Vagina (tissue), 2 donors: Measurements from ENCODE around the gene BARD1. TPM values are rescaled to one million over a fixed set of nuclear protein-coding genes. Genes with fewer than 3 reads are reported as not detected.

ENCODE experiments used
- DNase-seq, 2 donors: peaks; one replicate each; pipeline ENCODE4 v3.0.0-alpha.2; 2017; ENCODE audit errors: extremely low spot score in 2 of 2
- H3K27ac ChIP-seq: fragments of 200-600 bp; sonication (generic); one replicate; pipeline ENCODE4 v1.5.1; 2019
- H3K27me3 ChIP-seq: fragments of 200-600 bp; sonication (generic); one replicate; pipeline ENCODE4 v1.5.1; 2019
- H3K36me3 ChIP-seq, 2 donors: fragments of 200-600 bp; sonication (generic); one replicate each; pipeline ENCODE4 v1.5.1; 2017 to 2019
- H3K4me1 ChIP-seq: fragments of 200-600 bp; sonication (generic); one replicate; pipeline ENCODE4 v1.5.1; 2019
- H3K4me3 ChIP-seq, 2 donors: fragments of 200-600 bp; sonication (generic); 1 replicate in 1 of 2; 2 replicates in 1 of 2; pipeline ENCODE4 v1.5.1; 2016 to 2019
- H3K9me3 ChIP-seq: fragments of 200-600 bp; sonication (generic); one replicate; pipeline ENCODE4 v1.5.1; 2019
- CTCF ChIP-seq, 3 experiments: fragments of 450-650 bp in 2 of 3; fragments of 200-600 bp in 1 of 3; sonication (generic) in 1 of 3; IDR thresholded peaks; one replicate each; pipeline ENCODE4 v1.5.1; 2017 to 2019; ENCODE audit warnings: antibody characterized with exemption in 3 of 3, mild to moderate bottlenecking in 2 of 3, moderate library complexity in 2 of 3
- POLR2A ChIP-seq, 2 donors: fragments of 450-650 bp; IDR thresholded peaks; one replicate each; pipeline ENCODE4 v1.6.1; 2017; ENCODE audit warnings: antibody characterized with exemption in 2 of 2, mild to moderate bottlenecking in 2 of 2, moderate library complexity in 2 of 2
- POLR2AphosphoS5 ChIP-seq, 2 donors: sonication (generic); formaldehyde crosslinking; IDR thresholded peaks; one replicate each; pipeline ENCODE4 v1.9.0; 2017; ENCODE audit warnings: antibody characterized with exemption in 2 of 2, mild to moderate bottlenecking in 2 of 2, low read depth in 1 of 2; ENCODE audit not compliant: insufficient read depth in 1 of 2
- intact Hi-C: fragments of 100-400 bp; cut with DNase I; formaldehyde crosslinking; loops from one replicate; pipeline ENCODE4 v1.15.1; 2023
- small RNA-seq: library from RNA; depleted of rRNA; stranded (forward); fragments of <200 nt; gene quantifications from one replicate; pipeline ENCODE3, GENCODE V24; 2016
- total RNA-seq: library from RNA; depleted of rRNA; stranded (reverse); fragments of >200 nt; gene quantifications from one replicate; pipeline ENCODE4 v1.2.3, GENCODE V29; 2016

BARD1 gene
- total RNA-seq, 1 donor from 2014 or later, result 21.6 TPM

- Histone ChIP-seq H3K4me1 (no peaks in the 10 kb centered on the region), H3K4me3 (no peak overlapping the region), H3K36me3 (no peaks in the 10 kb centered on the region), H3K27ac (no peak overlapping the region), H3K9me3 (no peaks in the 10 kb centered on the region), H3K27me3 (no peaks in the 10 kb centered on the region)
- TF ChIP-seq CTCF (IDR thresholded peaks at IDR 0.05) (no peak), POLR2AphosphoS5 (IDR thresholded peaks at IDR 0.05; ENCODE audit: insufficient read depth in 1 of 2, low read depth in 1 of 2) (no peak), POLR2A (IDR thresholded peaks at IDR 0.05) (no peak)
- intact Hi-C loops, result no loop called here
- no peak for DNase-seq
Observed at GRCh38 chr2:214679736-214680135, 129.7 kb downstream of the BARD1 start.

- Histone ChIP-seq H3K36me3 (no peaks in the 10 kb centered on the region), H3K27ac (no peak overlapping the region), H3K27me3 (no peaks in the 10 kb centered on the region), H3K4me1 (no peaks in the 10 kb centered on the region), H3K9me3 (no peaks in the 10 kb centered on the region), H3K4me3 (no peak overlapping the region)
- TF ChIP-seq POLR2AphosphoS5 (IDR thresholded peaks at IDR 0.05; ENCODE audit: insufficient read depth in 1 of 2, low read depth in 1 of 2) (no peak), POLR2A (IDR thresholded peaks at IDR 0.05) (no peak), CTCF (IDR thresholded peaks at IDR 0.05) (no peak)
- no peak for DNase-seq
- intact Hi-C loops, result no loop called here
Observed at GRCh38 chr2:214676421-214677089, 132.9 kb downstream of the BARD1 start.

Small RNA genes within 50 kb of the gene (small RNA-seq; reads per million reads assigned to genes)
- 0.86 reads per million, percentile 8 among the genes with 10 or more reads in this experiment for gene SNORA70I
